Activated CD8-positive, alpha-beta memory T cell treated with anti-CD3 and anti-CD28 coated beads for 48 hours (primary cell): ENCODE results near the gene RGL2.
A peak's percentile ranks its signal among the peaks of the same experiment; 100 is the strongest.
"Not testable (repeated sequence)": the region's sequence is repeated elsewhere in the genome, so short reads cannot be mapped to it uniquely, and the experiment has no call there.

Experiments used
- DNase-seq, 3 experiments: peaks; one replicate each; pipeline ENCODE4 v3.0.0-alpha.2; 2020; ENCODE audit warnings: low read depth in 2 of 3, low spot score in 2 of 3

The RGL2 gene

GRCh38 chr6:33298773-33299236 lies at the start of gene RGL2:
TSS of gene RGL2 (minus strand) at chr6:33298942. CDS start at chr6:33298610, 332 bp downstream.
- DNase-seq, result no peak

- no peak for DNase-seq
Observed at GRCh38 chr6:33347816-33348215, 49.1 kb upstream of the RGL2 start.

GRCh38 chr6:33346972-33347371 lies 48.2 kb upstream of the RGL2 start:
- not testable (repeated sequence) for DNase-seq

- peak in 1 of 3 experiments; percentile 29 for DNase-seq
Observed at GRCh38 chr6:33344701-33345697, 46.3 kb upstream of the RGL2 start.

DNA sequence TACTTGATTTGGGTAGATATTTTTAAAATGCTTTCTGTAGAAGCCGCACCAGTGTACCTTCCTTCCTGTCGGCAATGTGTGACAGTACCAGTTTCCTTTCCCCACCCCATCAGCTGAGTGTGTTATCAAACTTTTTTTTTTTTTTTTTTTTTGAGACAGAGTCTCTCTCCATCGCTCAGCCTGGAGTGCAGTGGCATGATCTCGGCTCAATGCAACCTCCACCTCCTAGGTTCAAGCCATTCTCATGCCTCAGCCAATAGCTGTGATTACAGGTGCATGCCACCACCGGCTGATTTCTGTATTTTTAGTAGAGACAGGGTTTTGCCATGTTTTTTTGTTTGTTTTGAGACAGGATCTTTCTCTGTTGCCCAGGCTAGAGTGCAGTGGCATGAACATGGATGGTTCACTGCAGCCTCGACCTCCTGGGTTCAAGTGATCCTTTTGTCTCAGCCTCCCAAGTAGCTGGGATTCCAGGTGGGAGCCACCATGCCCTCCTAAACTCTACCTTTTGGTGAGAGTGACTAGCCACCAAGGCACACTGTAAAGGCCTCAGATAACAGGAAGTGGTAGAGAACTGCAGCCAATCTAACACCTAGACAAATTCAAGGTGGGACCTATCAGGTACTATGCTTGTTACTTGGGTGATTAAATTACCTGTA lies 45.3 kb upstream of the RGL2 start:
- no peak for DNase-seq

DNA sequence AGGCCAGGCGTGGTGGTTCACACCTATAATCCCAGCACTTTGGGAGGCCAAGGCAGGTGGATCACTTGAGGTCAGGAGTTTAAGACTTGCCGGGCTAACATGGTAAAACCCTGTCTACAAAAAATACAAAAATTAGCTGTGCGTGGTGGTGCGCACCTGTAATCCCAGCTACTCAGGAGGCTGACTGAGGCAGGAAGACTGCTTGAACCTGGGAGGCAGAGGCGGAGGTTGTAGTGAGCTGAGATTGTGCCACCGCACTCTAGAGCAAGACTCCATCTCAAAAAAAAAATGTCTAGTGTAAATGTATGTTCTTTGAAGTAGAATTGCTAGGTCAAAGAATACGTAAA lies 44.8 kb upstream of the RGL2 start:
- not testable (repeated sequence) for DNase-seq

GRCh38 chr6:33339193-33339592 lies 40.5 kb upstream of the RGL2 start:
- DNase-seq, result no peak

GRCh38 chr6:33336495-33336894 lies 37.8 kb upstream of the RGL2 start:
- no peak for DNase-seq

DNA sequence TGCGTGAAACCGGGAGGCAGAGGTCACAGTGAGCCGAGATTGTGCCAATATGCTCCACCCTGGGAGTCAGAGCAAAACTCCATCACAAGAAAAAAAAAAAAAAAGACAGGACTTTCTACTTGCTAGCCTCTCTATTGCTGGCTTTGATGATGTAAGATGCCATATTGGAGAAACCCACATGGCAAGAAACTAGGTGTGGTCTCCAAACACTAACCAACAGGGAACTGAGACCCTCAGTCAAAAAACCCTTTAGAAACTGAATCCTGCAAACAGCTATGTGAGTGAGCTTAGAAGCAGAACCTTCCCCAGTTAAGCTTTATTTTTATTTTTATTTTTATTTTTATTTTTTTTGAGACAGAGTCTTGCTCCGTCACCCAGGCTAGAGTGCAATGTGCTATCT lies 37.2 kb upstream of the RGL2 start:
- DNase-seq, result no peak

DNA sequence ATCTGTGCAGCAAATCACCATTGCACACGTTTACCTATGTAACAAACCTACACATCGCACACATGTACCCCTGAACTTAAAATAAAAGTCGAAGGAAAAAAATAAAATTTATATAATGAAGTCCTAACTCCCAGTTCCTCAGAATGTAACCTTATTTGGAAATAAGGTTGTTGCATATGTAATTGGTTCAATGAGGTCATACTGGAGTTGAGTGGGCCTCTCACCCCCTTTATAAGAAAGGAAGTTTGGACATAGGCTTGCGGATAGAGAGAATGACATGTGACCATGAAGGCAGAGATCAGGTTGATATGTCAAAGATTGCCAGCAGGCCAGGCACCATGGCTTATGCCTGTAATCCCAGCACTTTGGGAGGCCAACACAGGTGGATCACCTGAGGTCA lies 34.9 kb upstream of the RGL2 start:
- no peak for DNase-seq

DNA sequence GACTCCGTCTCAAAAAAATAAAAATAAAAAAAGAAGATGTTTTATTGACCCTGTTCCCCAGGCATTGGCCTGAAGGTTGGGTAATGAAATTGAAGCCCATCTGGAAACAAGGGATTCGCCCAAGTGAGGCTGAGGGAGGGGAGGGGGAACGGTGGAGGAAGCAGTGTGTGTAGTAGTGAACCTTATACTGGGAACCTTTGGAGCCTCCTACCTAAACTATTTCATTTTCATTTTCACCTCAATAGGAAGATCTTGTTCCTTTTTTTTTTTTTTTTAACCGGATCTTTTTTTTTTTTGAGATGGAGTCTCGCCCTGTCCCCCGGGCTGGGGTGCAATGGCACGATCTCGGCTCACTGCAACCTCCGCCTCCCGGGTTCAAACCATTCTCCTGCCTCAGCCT lies 32.0 kb upstream of the RGL2 start:
- no peak for DNase-seq

GRCh38 chr6:33329058-33329457 lies 30.3 kb upstream of the RGL2 start:
- no peak for DNase-seq

DNA sequence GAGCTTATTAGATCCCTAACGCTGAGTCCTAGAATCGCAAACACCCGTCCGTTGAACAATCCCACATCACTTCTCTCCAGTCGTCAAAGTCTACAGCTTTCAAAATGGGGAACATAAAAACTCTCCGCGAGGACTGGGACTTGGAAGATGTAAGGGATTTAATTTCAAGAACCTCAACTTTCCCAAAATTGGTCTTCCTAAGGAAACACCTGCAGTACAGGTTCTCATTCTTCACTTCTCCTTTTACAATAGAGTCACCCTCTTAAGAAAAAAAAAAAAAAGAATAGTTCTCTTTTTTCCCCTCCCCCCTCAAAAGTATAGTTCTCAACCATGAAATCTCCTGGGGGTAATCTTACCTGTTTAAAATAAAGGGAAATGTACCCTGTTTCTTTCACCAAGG lies 25.4 kb upstream of the RGL2 start:
- DNase-seq, result no peak

- no peak for DNase-seq
Observed at GRCh38 chr6:33323623-33323948, 24.8 kb upstream of the RGL2 start.

DNA sequence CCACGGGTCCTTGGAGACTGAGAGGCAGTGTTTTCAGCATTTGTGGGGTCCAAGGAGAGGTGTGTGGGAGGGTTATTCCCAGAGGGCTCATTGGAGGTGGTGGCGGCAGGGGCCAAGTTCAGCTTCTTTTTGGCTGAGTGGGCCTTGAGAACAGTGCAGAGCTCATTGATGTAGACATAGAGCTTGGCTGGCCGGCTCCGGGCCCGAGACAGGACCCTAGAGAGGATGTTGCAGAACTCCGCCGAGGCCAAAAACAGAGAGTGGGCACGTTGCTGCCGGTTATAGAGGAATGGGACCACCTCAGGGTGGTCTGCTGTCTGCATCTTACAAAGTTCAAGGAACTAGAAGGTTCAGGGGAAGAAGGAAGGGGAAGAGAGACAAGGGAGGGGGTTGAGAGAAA lies 22.5 kb upstream of the RGL2 start:
- DNase-seq, result no peak

DNA sequence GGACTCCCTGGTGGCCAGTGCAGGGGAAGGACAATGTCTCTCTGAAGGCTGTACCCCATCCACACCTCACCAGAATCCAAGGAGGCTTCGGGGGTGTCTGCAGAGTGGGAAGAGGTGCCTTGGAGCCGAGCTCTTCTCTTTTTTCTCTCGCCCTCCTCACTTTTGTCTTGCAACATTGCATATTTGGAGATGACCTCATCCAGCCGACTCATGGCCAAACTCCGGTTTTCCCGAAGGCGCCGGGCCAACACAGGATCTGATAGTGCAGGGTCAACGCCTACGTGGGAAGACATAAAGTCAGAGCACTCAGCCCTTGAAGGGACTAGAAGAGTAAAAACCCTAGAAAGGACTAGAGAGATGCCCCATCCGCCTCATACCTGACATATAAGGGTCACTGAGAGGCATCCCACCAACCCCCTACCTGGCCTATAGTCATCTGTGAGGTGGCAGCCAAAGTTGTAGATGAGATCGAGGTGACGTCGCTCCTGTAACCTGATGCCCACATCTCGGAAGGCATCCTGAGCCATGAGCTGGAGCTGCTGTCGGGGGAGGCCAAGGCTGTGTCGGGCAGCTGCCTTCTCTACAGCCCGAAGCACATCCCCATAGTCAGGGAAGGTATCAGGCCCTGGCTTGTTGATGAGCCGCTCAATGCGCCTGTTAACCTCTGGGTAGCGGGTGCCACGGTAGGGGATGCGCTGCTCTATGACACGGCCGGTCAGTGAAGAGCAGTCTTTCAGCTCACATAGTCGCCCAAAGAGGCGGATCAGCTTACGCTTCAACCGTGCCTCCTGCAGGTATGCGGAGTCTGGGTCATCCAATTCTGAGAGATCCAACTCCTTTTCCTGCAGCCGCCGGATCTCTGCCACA lies 21.8 kb upstream of the RGL2 start:
- no peak for DNase-seq

DNA sequence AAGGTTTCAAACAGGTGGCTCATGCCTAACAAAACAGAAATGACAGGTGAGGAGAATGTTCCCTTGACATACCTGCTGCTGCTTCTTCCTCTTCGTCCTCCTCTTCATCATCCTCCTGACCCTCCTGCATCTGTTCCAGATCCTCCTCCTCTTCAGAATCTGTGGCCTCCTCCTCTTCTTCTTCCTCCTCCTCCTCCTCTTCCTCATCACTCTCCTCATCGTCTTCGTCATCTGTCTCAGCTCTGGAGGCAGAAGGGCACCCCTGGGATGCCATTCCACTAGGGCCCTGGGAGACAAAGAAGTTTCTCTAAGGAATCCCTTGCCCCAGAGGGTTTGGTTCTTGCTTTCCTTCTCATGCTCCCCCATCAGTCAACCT lies 21.2 kb upstream of the RGL2 start:
- no peak for DNase-seq

DNA sequence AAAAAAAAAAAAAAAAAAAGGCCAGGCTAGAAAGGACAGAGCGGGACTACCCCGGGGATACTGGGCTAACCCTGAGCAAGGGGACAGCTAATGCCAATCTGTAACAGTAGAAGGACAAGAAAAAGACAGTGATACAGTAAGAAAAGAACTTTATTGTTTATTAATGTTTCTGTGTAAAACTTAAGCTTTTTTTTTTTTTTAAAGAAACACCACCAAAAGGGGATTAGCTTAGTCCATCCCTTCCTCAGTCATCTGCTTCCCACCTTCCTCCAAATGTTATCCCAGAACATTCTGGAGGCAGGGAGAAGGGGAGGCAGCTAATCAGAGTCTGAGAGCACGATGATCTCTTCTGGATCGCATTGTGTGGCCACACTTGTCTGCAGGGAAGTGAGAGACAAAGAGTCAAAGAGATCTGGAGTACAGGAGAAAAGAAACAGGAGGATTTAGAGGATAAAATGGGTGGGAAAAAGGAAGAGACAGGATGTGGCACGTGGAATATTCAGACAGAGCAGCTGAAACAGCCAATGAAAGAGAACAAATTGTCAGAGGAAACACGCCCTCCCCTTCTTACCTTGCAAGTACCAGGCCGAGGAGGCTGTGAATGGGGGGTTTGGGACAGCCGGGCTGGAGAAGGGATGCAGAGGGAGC lies 19.8 kb upstream of the RGL2 start:
- DNase-seq, result no peak

DNA sequence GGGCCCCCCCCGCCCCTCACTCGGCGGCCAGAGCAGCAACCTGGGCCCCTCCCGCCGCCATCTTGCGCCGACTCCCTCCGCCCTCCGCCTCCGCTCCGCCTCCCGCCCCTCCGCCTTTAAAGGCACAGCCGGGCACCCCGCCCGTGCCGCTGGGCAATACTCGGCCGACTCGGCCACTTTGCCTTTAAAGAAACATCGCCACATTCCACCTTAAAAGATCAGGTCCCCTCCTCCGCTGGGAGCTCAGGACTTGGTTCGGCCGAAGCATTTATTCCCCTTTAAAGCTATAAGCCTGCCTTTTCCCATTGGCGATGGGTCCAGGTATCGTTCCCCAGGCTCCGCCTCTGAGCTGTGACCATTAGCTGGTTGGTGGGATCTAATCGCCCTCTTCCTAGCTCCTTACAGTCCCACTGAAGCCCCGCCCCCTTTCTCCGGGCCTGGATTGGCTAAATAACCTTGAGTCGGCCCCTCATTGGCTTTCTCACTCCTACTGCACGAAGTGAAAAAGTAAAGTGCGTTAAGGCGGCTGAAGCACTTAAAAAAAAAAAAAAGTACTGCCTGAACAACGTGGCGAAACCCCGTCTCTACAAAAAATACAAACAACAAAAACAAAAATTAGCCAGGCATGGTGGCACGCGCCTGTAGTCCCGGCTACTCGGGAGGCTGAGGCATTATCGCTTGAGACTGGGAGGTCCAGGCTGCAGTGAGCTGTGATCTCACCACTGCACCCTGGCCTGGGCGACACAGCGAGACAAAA lies 19.1 kb upstream of the RGL2 start, which contains the start of gene ZBTB22:
ZBTB22 (minus strand) TSS at position 76 of the 757 bp plus-strand sequence. CDS start 828 bp downstream, outside the sequence.
- peak; percentile 82 to 90 (median 85) for DNase-seq

- DNase-seq, result peak in 1 of 3 experiments; percentile 61
Observed at GRCh38 chr6:33317419-33317668, 18.6 kb upstream of the RGL2 start.
